ENCODE results near the gene MDK. TPM values are rescaled to one million over a fixed set of nuclear protein-coding genes. Genes with fewer than 3 reads are reported as not detected.

MDK gene
- total and polyA plus RNA-seq, 2 donors from 2014 or later = 26.3 to 38.3 TPM

- DNase-seq (no peak), FAIRE-seq (no peak)
- Histone ChIP-seq H3K9me3 (ENCODE audit: control insufficient read depth in 2 of 3, insufficient read depth in 1 of 3, low read length in 3 of 3) (no peaks in the 10 kb centered on the region), H3K36me3 (ENCODE audit: control insufficient read depth in 2 of 3, insufficient read depth in 3 of 3, low read length in 3 of 3) (peaks cover 0 to 11% (median 9%) of the 10 kb centered on the region in 3 donors), H3K4me1 (ENCODE audit: control insufficient read depth in 2 of 3, insufficient read depth in 2 of 3, low read depth in 1 of 3, low read length in 3 of 3) (no peaks in the 10 kb centered on the region), H3K27me3 (ENCODE audit: control insufficient read depth, insufficient read depth, low read length) (no peaks in the 10 kb centered on the region), H3K4me3 (ENCODE audit: low read length in 3 of 3) (no peak overlapping the region), H3K9ac (ENCODE audit: low read length in 3 of 3) (no peak overlapping the region), H3K27ac (ENCODE audit: low read depth in 2 of 2, low read length in 2 of 2) (no peak overlapping the region)
- no peak for TF ChIP-seq CTCF (IDR thresholded peaks at IDR 0.05; ENCODE audit: borderline replicate concordance, extremely low read depth, insufficient read depth)
- intact Hi-C loops (cut with DNase I) = no loop called here
These were observed 41.1 kb downstream of the MDK start for GRCh38 chr11:46422588-46422987.

GRCh38 chr11:46426233-46426991 is 44.9 kb downstream of the MDK start:
- FAIRE-seq = no peak
- Histone ChIP-seq H3K9me3 (ENCODE audit: control insufficient read depth in 2 of 3, insufficient read depth in 1 of 3, low read length in 3 of 3) (no peaks in the 10 kb centered on the region), H3K9ac (ENCODE audit: low read length in 3 of 3) (no peak overlapping the region), H3K4me3 (ENCODE audit: low read length in 3 of 3) (no peak overlapping the region), H3K36me3 (ENCODE audit: control insufficient read depth in 2 of 3, insufficient read depth in 3 of 3, low read length in 3 of 3) (peaks cover 6 to 12% (median 12%) of the 10 kb centered on the region in 3 donors), H3K27me3 (ENCODE audit: control insufficient read depth, insufficient read depth, low read length) (no peaks in the 10 kb centered on the region), H3K4me1 (ENCODE audit: control insufficient read depth in 2 of 3, insufficient read depth in 2 of 3, low read depth in 1 of 3, low read length in 3 of 3) (no peaks in the 10 kb centered on the region), H3K27ac (ENCODE audit: low read depth in 2 of 2, low read length in 2 of 2) (no peak overlapping the region)
- peak in 1 of 5 donors; percentile 19 for DNase-seq
- no peak for TF ChIP-seq CTCF (IDR thresholded peaks at IDR 0.05; ENCODE audit: borderline replicate concordance, extremely low read depth, insufficient read depth)
- intact Hi-C loops (cut with DNase I) = no loop called here

- intact Hi-C loops (cut with DNase I) = no loop called here
- FAIRE-seq (no peak), DNase-seq (no peak)
- Histone ChIP-seq H3K36me3 (ENCODE audit: control insufficient read depth in 2 of 3, insufficient read depth in 3 of 3, low read length in 3 of 3) (peaks cover 6 to 12% (median 10%) of the 10 kb centered on the region in 3 donors), H3K27ac (ENCODE audit: low read depth in 2 of 2, low read length in 2 of 2) (no peak overlapping the region), H3K9me3 (ENCODE audit: control insufficient read depth in 2 of 3, insufficient read depth in 1 of 3, low read length in 3 of 3) (no peaks in the 10 kb centered on the region), H3K4me3 (ENCODE audit: low read length in 3 of 3) (no peak overlapping the region), H3K9ac (ENCODE audit: low read length in 3 of 3) (no peak overlapping the region), H3K4me1 (ENCODE audit: control insufficient read depth in 2 of 3, insufficient read depth in 2 of 3, low read depth in 1 of 3, low read length in 3 of 3) (no peaks in the 10 kb centered on the region), H3K27me3 (ENCODE audit: control insufficient read depth, insufficient read depth, low read length) (no peaks in the 10 kb centered on the region)
- TF ChIP-seq CTCF (IDR thresholded peaks at IDR 0.05; ENCODE audit: borderline replicate concordance, extremely low read depth, insufficient read depth) = no peak
These were observed 45.9 kb downstream of the MDK start for GRCh38 chr11:46427364-46427763.

All from kidney (tissue), 14 donors.